Right cardiac atrium (tissue), 5 donors: ENCODE results near the gene TAOK3. TPM values are rescaled to one million over a fixed set of nuclear protein-coding genes. Genes with fewer than 3 reads are reported as not detected.

ENCODE experiments used
- ATAC-seq, 2 donors: fragments of 200-7000 bp; cut with Tn5 transposase; one replicate each; pipeline versions ENCODE4 v1.8.0 to v1.9.1; 2020; ENCODE audit warnings: moderate library complexity in 2 of 2, mild to moderate bottlenecking in 1 of 2
- DNase-seq, 3 donors: peaks; one replicate each; pipeline ENCODE4 v3.0.0-alpha.2; 2020
- H3K27ac ChIP-seq: one replicate; pipeline ENCODE4 v1.5.1; 2013; ENCODE audit warnings: mild to moderate bottlenecking, low read length, control low read depth, moderate library complexity
- H3K27me3 ChIP-seq: one replicate; pipeline ENCODE4 v1.6.1; 2013; ENCODE audit not compliant: control insufficient read depth, insufficient read depth
- H3K4me1 ChIP-seq: one replicate; pipeline ENCODE4 v1.6.1; 2013; ENCODE audit warnings: low read length; ENCODE audit not compliant: control insufficient read depth, insufficient read depth
- H3K4me3 ChIP-seq: one replicate; pipeline ENCODE4 v1.5.1; 2013; ENCODE audit warnings: low read length, control low read depth
- H3K9me3 ChIP-seq: one replicate; pipeline ENCODE4 v1.6.1; 2013; ENCODE audit warnings: low read length; ENCODE audit not compliant: control insufficient read depth
- WGBS: extraction: QIAGEN DNeasy Blood & Tissue Kit; methylation state at CpG from one replicate; pipeline ENCODE4 v1.1.7; 2013; 5-methylcytosine and 5-hydroxymethylcytosine counted together
- intact Hi-C, 4 donors: fragments of 100-400 bp; cut with DNase I; formaldehyde crosslinking; loops; one replicate each; pipeline versions ENCODE4 v1.11.0 to v1.14.0; 2022 to 2023
- polyA plus RNA-seq: library from polyadenylated mRNA; stranded (reverse); fragments of 200-250 nt; gene quantifications from one replicate; pipeline ENCODE4 v1.2.3, GENCODE V29; 2013
- total RNA-seq, 4 donors: library from RNA; stranded (reverse); fragmentation: NEBNext Ultra II Directional; extraction: Animal tissue kit (Norgen Biotek cat#: 25700); gene quantifications; one replicate each; pipeline ENCODE4 v1.2.1, GENCODE V29; 2021
- donor health status: healthy with polysubstance abuse.
- donor health status: DM: no; HTN: yes; CAD: no.
- donor health status: DM: no; HTN: no; CAD: no.
- donor health status: DM: no; HTN: yes; CAD: no; lungs with severe emphysema.
- donor health status: DM: yes; HTN: yes; CAD: no.

TAOK3 gene
- total and polyA plus RNA-seq, 5 donors = 16.9 to 29.1 (median 24.5) TPM

GRCh38 chr12:118193958-118194357 is 178.7 kb downstream of the TAOK3 start:
- Histone ChIP-seq H3K9me3 (no peaks in the 10 kb centered on the region), H3K4me3 (no peak overlapping the region), H3K27ac (no peak overlapping the region), H3K4me1 (no peaks in the 10 kb centered on the region), H3K27me3 (no peaks in the 10 kb centered on the region)
- ATAC-seq (no peak), DNase-seq (no peak)
- intact Hi-C loops = loop anchor here in 2 of 4 donors (5.0 kb wide), 1 partner anchor 178 kb away; the partner anchor contains the start of gene TAOK3 (in 2 of the 2)
- WGBS = 88% methylated on average over 6 of the region's 6 CpGs

- Histone ChIP-seq H3K27me3 (no peaks in the 10 kb centered on the region), H3K9me3 (no peaks in the 10 kb centered on the region), H3K27ac (no peak overlapping the region), H3K4me3 (no peak overlapping the region), H3K4me1 (no peaks in the 10 kb centered on the region)
- 76% methylated on average over 5 of the region's 5 CpGs for WGBS
- intact Hi-C loops = loop anchor here in 2 of 4 donors (5.0 kb wide), 1 partner anchor 179 kb away; the partner anchor contains the start of gene TAOK3 (in 2 of the 2)
- ATAC-seq = no peak
- DNase-seq = no peak
Measured at GRCh38 chr12:118193477-118193876, 179.2 kb downstream of the TAOK3 start.

- Histone ChIP-seq H3K4me3 (peak overlapping the region; percentile 31), H3K4me1 (peaks cover 2% of the 10 kb centered on the region), H3K27ac (peak overlapping the region; percentile 98), H3K9me3 (no peaks in the 10 kb centered on the region), H3K27me3 (no peaks in the 10 kb centered on the region)
- intact Hi-C loops = loop anchor here in 2 of 4 donors (5.0 kb wide), 1 partner anchor 182 kb away; the partner anchor contains the start of gene TAOK3 (in 2 of the 2)
- ATAC-seq (peak; percentile 56 to 70), DNase-seq (no peak)
- WGBS = 27% methylated on average over 11 of the region's 11 CpGs
Measured at GRCh38 chr12:118190266-118190665, 182.4 kb downstream of the TAOK3 start.

GRCh38 chr12:118189741-118190191 is 182.9 kb downstream of the TAOK3 start:
- H3K27ac ChIP-seq = peak overlapping the region; percentile 86
- no peaks in the 10 kb centered on the region for H3K9me3 ChIP-seq
- ATAC-seq (peak; percentile 80 to 81), DNase-seq (peak; percentile 32 to 70 (median 59))
- H3K27me3 ChIP-seq = no peaks in the 10 kb centered on the region
- peaks cover 2% of the 10 kb centered on the region for H3K4me1 ChIP-seq
- H3K4me3 ChIP-seq = peak overlapping the region; percentile 31
- intact Hi-C loops = loop anchor here in 2 of 4 donors (5.0 kb wide), 1 partner anchor 183 kb away; the partner anchor contains the start of gene TAOK3 (in 2 of the 2)
- 31% methylated on average over 14 of the region's 14 CpGs for WGBS

- peak overlapping the region; percentile 5 for H3K27ac ChIP-seq
- DNase-seq (peak; percentile 53 to 81 (median 80)), ATAC-seq (peak; percentile 78 to 84)
- H3K4me3 ChIP-seq = peak overlapping the region; percentile 31
- intact Hi-C loops = no loop called here
- H3K4me1 ChIP-seq = peaks cover 2% of the 10 kb centered on the region
- H3K9me3 ChIP-seq = no peaks in the 10 kb centered on the region
- 41% methylated on average over 10 of the region's 10 CpGs for WGBS
- H3K27me3 ChIP-seq = no peaks in the 10 kb centered on the region
Measured at GRCh38 chr12:118188690-118189371, 183.9 kb downstream of the TAOK3 start.

DNA sequence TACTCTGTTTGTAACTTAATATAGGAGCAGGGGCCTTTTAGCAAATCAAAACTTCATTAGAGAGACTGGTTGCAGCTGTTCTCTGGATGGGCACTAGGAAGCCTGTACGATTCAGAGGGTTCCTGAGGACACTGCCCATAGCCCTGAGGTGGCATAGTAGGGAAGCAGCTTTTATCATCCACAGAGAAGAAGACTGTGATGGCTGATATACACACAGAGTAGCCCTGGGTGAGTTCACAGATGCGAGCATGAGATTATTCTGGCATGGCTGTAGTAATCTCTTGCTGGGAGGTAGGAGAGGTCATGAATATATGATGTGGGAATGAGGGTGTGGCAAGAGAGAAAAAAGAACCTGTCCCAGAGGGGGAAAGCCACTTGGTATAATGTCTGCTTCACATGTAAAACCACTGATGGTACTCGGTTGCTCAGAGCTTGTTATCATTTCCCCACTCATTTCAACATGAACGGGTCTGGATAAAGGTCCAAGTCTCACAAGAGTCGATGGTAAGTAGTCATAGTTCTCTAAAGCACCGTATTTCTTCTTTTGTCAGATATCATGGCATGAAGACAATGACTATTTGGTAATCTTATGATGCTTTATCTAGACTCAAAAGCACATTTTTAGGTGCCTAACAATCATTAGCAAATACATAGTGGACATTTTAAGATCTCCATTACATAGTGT is 184.8 kb downstream of the TAOK3 start:
- Histone ChIP-seq H3K27ac (peak overlapping the region; percentile 52), H3K27me3 (no peaks in the 10 kb centered on the region), H3K9me3 (no peaks in the 10 kb centered on the region), H3K4me3 (peak overlapping the region; percentile 31), H3K4me1 (peaks cover 2% of the 10 kb centered on the region)
- ATAC-seq = peak in 1 of 2 donors; percentile 6
- DNase-seq = no peak
- 45% methylated on average over 6 of the region's 6 CpGs for WGBS
- intact Hi-C loops = no loop called here

DNA sequence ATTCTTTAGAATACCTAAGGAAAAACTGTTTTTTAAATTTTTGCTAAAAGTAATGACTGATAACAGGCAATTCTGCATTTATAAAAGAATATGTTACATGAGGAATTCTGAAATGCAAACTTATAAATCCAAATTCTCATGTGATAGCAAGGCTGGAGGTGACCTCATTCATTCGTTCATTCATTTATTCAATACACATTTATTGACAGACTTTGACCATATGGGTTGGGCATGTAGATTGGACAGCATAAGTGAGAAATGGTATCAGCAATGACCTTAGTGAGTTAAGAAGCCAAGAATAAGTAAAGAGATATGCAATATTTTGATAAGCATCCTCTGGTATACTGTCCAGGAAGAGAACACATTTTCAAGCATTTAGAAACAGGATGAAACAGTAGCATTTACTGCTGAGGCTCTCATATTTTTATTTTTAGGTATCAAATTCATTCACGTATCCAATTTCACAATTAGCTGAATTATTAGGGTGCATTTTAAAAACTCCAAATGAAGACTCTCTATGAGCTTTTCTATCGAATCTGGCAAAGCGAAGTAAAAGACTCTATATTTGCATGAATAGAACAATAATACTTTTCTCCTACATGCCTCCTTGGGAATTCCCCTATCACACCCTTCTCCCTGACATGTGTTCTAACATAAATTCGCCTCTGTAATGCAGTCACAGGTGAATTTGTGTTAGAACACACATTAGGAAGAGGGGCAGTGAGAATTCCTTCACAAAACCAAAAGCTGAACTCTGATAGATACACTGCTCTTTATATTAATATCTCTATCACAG is 186.9 kb downstream of the TAOK3 start:
- Histone ChIP-seq H3K4me3 (no peak overlapping the region), H3K9me3 (no peaks in the 10 kb centered on the region), H3K4me1 (peaks cover 2% of the 10 kb centered on the region), H3K27me3 (no peaks in the 10 kb centered on the region), H3K27ac (no peak overlapping the region)
- no peak for ATAC-seq
- intact Hi-C loops = no loop called here
- 78% methylated on average over 5 of the region's 5 CpGs for WGBS
- DNase-seq = no peak

- no peak for DNase-seq
- intact Hi-C loops = loop anchor here in 2 of 4 donors (5.0 kb wide), 1 partner anchor 194 kb away; the partner anchor contains the start of gene SUDS3 (in 2 of the 2)
- H3K4me3 ChIP-seq = no peak overlapping the region
- peaks cover 2% of the 10 kb centered on the region for H3K4me1 ChIP-seq
- ATAC-seq = no peak
- H3K27ac ChIP-seq = no peak overlapping the region
- no peaks in the 10 kb centered on the region for H3K27me3 ChIP-seq
- no peaks in the 10 kb centered on the region for H3K9me3 ChIP-seq
Measured at GRCh38 chr12:118183711-118184110, 189.0 kb downstream of the TAOK3 start.

GRCh38 chr12:118183155-118183554 is 189.6 kb downstream of the TAOK3 start:
- intact Hi-C loops = loop anchor here in 2 of 4 donors (5.0 kb wide), 1 partner anchor 194 kb away; the partner anchor contains the start of gene SUDS3 (in 2 of the 2)
- Histone ChIP-seq H3K9me3 (no peaks in the 10 kb centered on the region), H3K4me1 (peaks cover 2% of the 10 kb centered on the region), H3K27me3 (no peaks in the 10 kb centered on the region), H3K4me3 (no peak overlapping the region), H3K27ac (no peak overlapping the region)
- ATAC-seq (no peak), DNase-seq (no peak)

DNA sequence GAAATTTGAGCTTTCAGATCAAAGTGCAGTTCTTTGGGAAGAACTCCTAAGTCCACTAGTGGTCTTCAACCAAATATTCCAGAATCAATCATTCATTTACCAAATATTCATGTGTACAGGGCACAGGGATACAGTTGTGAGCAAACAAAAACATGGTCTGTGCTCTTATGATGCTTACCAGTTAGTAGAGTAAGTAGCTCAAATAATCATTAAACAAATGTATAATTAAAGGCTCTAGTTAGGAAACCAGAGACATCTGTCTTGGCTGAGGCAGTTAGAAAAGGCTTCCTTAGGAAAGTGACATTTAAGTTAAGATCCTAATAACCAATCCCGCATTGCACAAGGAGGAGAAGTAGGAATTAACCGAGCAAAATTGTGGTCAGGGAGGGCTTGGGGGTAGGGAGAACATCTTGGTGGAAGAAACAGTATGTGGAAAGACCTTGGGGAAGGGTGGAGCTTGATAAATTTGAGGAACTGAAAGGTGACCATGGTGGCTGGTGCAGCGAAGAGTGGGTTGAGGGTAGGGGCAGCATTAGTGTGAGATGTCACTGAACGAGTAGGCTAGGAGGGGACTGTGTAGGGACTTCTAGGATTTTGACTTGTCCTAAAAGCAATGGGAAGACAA is 196.8 kb downstream of the TAOK3 start:
- Histone ChIP-seq H3K9me3 (no peaks in the 10 kb centered on the region), H3K4me1 (no peaks in the 10 kb centered on the region), H3K27me3 (no peaks in the 10 kb centered on the region), H3K4me3 (no peak overlapping the region), H3K27ac (no peak overlapping the region)
- DNase-seq (no peak), ATAC-seq (no peak)
- 91% methylated on average over 4 of the region's 4 CpGs for WGBS
- intact Hi-C loops = no loop called here
